ENCODE measurements around the gene MRPS27. TPM values are rescaled to one million over a fixed set of nuclear protein-coding genes. Genes with fewer than 3 reads are reported as not detected.

Gene MRPS27
- total RNA-seq, 1 donor from 2014 or later, result 57.7 TPM

- Mint-ChIP-seq H3K4me3 (ENCODE audit: unreplicated experiment) (no peak overlapping the region), H3K4me1 (ENCODE audit: unreplicated experiment) (peaks cover 40% of the 10 kb centered on the region), H3K9me3 (ENCODE audit: unreplicated experiment) (no peaks in the 10 kb centered on the region), H3K36me3 (ENCODE audit: unreplicated experiment) (peaks cover 16% of the 10 kb centered on the region), H3K27me3 (ENCODE audit: unreplicated experiment) (no peaks in the 10 kb centered on the region), H3K27ac (ENCODE audit: unreplicated experiment) (no peak overlapping the region)
- TF ChIP-seq CTCF (IDR thresholded peaks at IDR 0.05), result no peak
- no peak for DNase-seq (ENCODE audit: extremely low spot score, unreplicated experiment)
Observed at GRCh38 chr5:72170101-72170500, 149.9 kb downstream of the MRPS27 start.

Small RNA genes lying within 50 kb of the gene (microRNA-seq; reads per million reads assigned to microRNA genes)
- gene MIR4803 (ENCODE audit: unreplicated experiment), result not detected

Other genes starting within 250 kb of the MRPS27 start
- 189 and 207 TPM in 2 replicates for gene MAP1B, start 212.8 kb downstream of the MRPS27 start, total RNA-seq
- gene PTCD2, start 133 bp upstream of the MRPS27 start, total RNA-seq, result 9.4 and 10.4 TPM in 2 replicates
- not detected in 2 replicates for gene ZNF366, start 187.2 kb upstream of the MRPS27 start, total RNA-seq

All from osteocyte (in vitro differentiated cells).